Spleen (tissue), 3 donors: ENCODE data around the gene NOL9.

ENCODE experiments used
- POLR2A ChIP-seq, 3 donors: fragments of 450-650 bp; IDR thresholded peaks; one replicate each; pipeline ENCODE4 v1.5.1; 2017; ENCODE audit warnings: antibody characterized with exemption in 3 of 3, mild to moderate bottlenecking in 1 of 3
- POLR2AphosphoS5 ChIP-seq, 3 donors: sonication (generic); formaldehyde crosslinking; IDR thresholded peaks; one replicate each; pipeline ENCODE4 v1.5.1; 2017; ENCODE audit warnings: antibody characterized with exemption in 3 of 3

- TF ChIP-seq POLR2AphosphoS5 (IDR thresholded peaks at IDR 0.05) (peak in 2 of 3 donors; percentile 53), POLR2A (IDR thresholded peaks at IDR 0.05) (no peak)
Measured at GRCh38 chr1:6587261-6588005, 33.1 kb upstream of the NOL9 start.
